HEK293 (cell line): ENCODE results near the gene CCDC57.

Experiments
- CTCF ChIA-PET: fragments of 350-600 bp; formaldehyde crosslinking; extraction: SDS; loops from one replicate; lab custom pipeline; 2021; ENCODE audit warnings: antibody characterized with exemption; lab: Yijun Ruan, JAX
- POLR2A ChIA-PET: fragments of 300-600 bp; formaldehyde crosslinking; extraction: SDS; loops from one replicate; lab custom pipeline; 2020; ENCODE audit warnings: antibody characterized with exemption, inconsistent platforms; lab: Yijun Ruan, JAX
- H3K27ac ChIP-seq: fragments of 200-500 bp; sonication (Bioruptor generic); 2 replicates; pipeline ENCODE4 v1.5.1; 2014; ENCODE audit warnings: low read depth, low read length, control low read depth, inconsistent platforms; ENCODE audit errors: extremely low read depth
- H3K36me3 ChIP-seq, 2 experiments: fragments of 200-500 bp in 1 of 2; sonication (Bioruptor generic) in 1 of 2; 1 replicate in 1 of 2; 2 replicates in 1 of 2; pipeline ENCODE4 v1.5.1; 2014 to 2017; ENCODE audit warnings: inconsistent platforms in 2 of 2, low read length in 2 of 2; ENCODE audit not compliant: control insufficient read depth in 2 of 2, insufficient read depth in 1 of 2
- H3K4me1 ChIP-seq: fragments of 200-500 bp; sonication (Bioruptor generic); 2 replicates; pipeline ENCODE4 v1.5.1; 2014; ENCODE audit warnings: mild to moderate bottlenecking, low read length, inconsistent platforms; ENCODE audit not compliant: control insufficient read depth, insufficient read depth
- H3K4me3 ChIP-seq: 2 replicates; pipeline ENCODE4 v1.5.1; 2011; ENCODE audit warnings: low read depth, mild to moderate bottlenecking, control low read depth, low read length, moderate library complexity
- H3K9me3 ChIP-seq: fragments of 200-500 bp; sonication (Bioruptor generic); 2 replicates; pipeline ENCODE4 v1.5.1; 2014; ENCODE audit warnings: low read depth, low read length, inconsistent platforms; ENCODE audit not compliant: control insufficient read depth, insufficient read depth
- GFI1B ChIP-seq: fragments of 450-650 bp; formaldehyde crosslinking; IDR thresholded peaks from 2 replicates; pipeline ENCODE4 v1.5.1; 2016; ENCODE audit warnings: missing biosample characterization, missing genetic modification characterization
- GLI2 ChIP-seq: fragments of 450-650 bp; formaldehyde crosslinking; IDR thresholded peaks from 2 replicates; pipeline ENCODE4; 2017; ENCODE audit warnings: missing biosample characterization, missing genetic modification characterization, low read depth, borderline replicate concordance
- GLI4 ChIP-seq: fragments of 450-650 bp; formaldehyde crosslinking; IDR thresholded peaks from 2 replicates; pipeline ENCODE4 v1.5.1; 2016; ENCODE audit warnings: missing biosample characterization, missing genetic modification characterization
- HIC1 ChIP-seq: fragments of 450-650 bp; formaldehyde crosslinking; IDR thresholded peaks from 2 replicates; pipeline ENCODE4 v1.5.1; 2016; ENCODE audit warnings: missing biosample characterization, missing genetic modification characterization
- KLF8 ChIP-seq: fragments of 450-650 bp; formaldehyde crosslinking; IDR thresholded peaks from 2 replicates; pipeline ENCODE4 v1.5.1; 2016; ENCODE audit warnings: missing biosample characterization, missing genetic modification characterization
- OVOL3 ChIP-seq: fragments of 450-650 bp; formaldehyde crosslinking; IDR thresholded peaks from 2 replicates; pipeline ENCODE4 v1.5.1; 2016; ENCODE audit warnings: missing biosample characterization, missing genetic modification characterization
- ZBTB6 ChIP-seq: fragments of 450-650 bp; formaldehyde crosslinking; IDR thresholded peaks from 2 replicates; pipeline ENCODE4 v1.5.1; 2017; ENCODE audit warnings: missing biosample characterization, missing genetic modification characterization
- ZBTB8A ChIP-seq: fragments of 450-650 bp; formaldehyde crosslinking; IDR thresholded peaks from 2 replicates; pipeline ENCODE4 v1.5.1; 2016; ENCODE audit warnings: missing biosample characterization, missing genetic modification characterization
- ZFHX2 ChIP-seq: fragments of 450-650 bp; formaldehyde crosslinking; conservative IDR thresholded peaks from 2 replicates; pipeline ENCODE4 v1.5.1; 2016; ENCODE audit warnings: missing biosample characterization, missing genetic modification characterization
- ZNF221 ChIP-seq: fragments of 450-650 bp; formaldehyde crosslinking; IDR thresholded peaks from 2 replicates; pipeline ENCODE4 v1.5.1; 2017; ENCODE audit warnings: missing biosample characterization, missing genetic modification characterization, borderline replicate concordance
- ZNF248 ChIP-seq: fragments of 450-650 bp; formaldehyde crosslinking; IDR thresholded peaks from 2 replicates; pipeline ENCODE4 v1.5.1; 2017; ENCODE audit warnings: missing biosample characterization, missing genetic modification characterization
- ZNF416 ChIP-seq: fragments of 450-650 bp; formaldehyde crosslinking; IDR thresholded peaks from 2 replicates; pipeline ENCODE4 v1.5.1; 2016; ENCODE audit warnings: missing biosample characterization, missing genetic modification characterization
- ZNF600 ChIP-seq: fragments of 450-650 bp; formaldehyde crosslinking; IDR thresholded peaks from 2 replicates; pipeline ENCODE4 v1.5.1; 2016; ENCODE audit warnings: missing biosample characterization, missing genetic modification characterization
- ZNF785 ChIP-seq: fragments of 450-650 bp; formaldehyde crosslinking; IDR thresholded peaks from 2 replicates; pipeline ENCODE4 v1.5.1; 2016; ENCODE audit warnings: missing biosample characterization, missing genetic modification characterization
- ZNF837 ChIP-seq: fragments of 450-650 bp; formaldehyde crosslinking; IDR thresholded peaks from 2 replicates; pipeline ENCODE4 v1.5.1; 2016; ENCODE audit warnings: missing biosample characterization, missing genetic modification characterization
- ZSCAN18 ChIP-seq: fragments of 450-650 bp; formaldehyde crosslinking; IDR thresholded peaks from 2 replicates; pipeline ENCODE4 v1.5.1; 2016; ENCODE audit warnings: missing biosample characterization, missing genetic modification characterization
- ZSCAN5A ChIP-seq: fragments of 450-650 bp; formaldehyde crosslinking; IDR thresholded peaks from 2 replicates; pipeline ENCODE4 v1.5.1; 2016; ENCODE audit warnings: missing biosample characterization, missing genetic modification characterization

CCDC57 gene

GRCh38 chr17:82083533-82084359 is 128.9 kb downstream of the CCDC57 start (continued):
- TF ChIP-seq ZNF221 (tag by site-specific recombination) (no peak), ZNF785 (tag by site-specific recombination) (no peak), ZSCAN18 (no peak), ZBTB8A (no peak), ZNF600 (tag by site-specific recombination) (no peak), ZSCAN5A (tag by site-specific recombination) (no peak), ZNF248 (tag by site-specific recombination) (no peak), ZNF416 (tag by site-specific recombination) (no peak), OVOL3 (tag by site-specific recombination) (no peak), KLF8 (tag by site-specific recombination) (0 out of 2 replicates have a peak, but pooled peaks have one; percentile 6), ZFHX2 (peak; percentile 41), GLI2 (tag by site-specific recombination) (no peak), ZNF837 (tag by site-specific recombination) (no peak)

GRCh38 chr17:82083009-82083408 is 129.6 kb downstream of the CCDC57 start:
- H3K4me3 ChIP-seq: no peak overlapping the region
- peaks cover 24 to 98% of the 10 kb centered on the region in 2 experiments for H3K36me3 ChIP-seq
- H3K9me3 ChIP-seq: no peaks in the 10 kb centered on the region
- H3K27ac ChIP-seq: peak overlapping the region; percentile 12; the same call in 1 of the 2 replicates
- H3K4me1 ChIP-seq: no peaks in the 10 kb centered on the region
- ChIA-PET POLR2A (no interaction called here), CTCF (interaction anchor here (0.8 kb wide), 1 partner anchor 158 kb away, joined by 4 read pairs; no protein-coding TSS in a partner anchor)
- TF ChIP-seq GFI1B (tag by site-specific recombination) (no peak), KLF8 (tag by site-specific recombination) (0 out of 2 replicates have a peak, but pooled peaks have one; percentile 14), GLI4 (tag by site-specific recombination) (no peak), HIC1 (tag by site-specific recombination) (peak; percentile 9; the same call in 1 of the 2 replicates), ZBTB6 (tag by site-specific recombination) (no peak)
